HG03039 (cell line): ENCODE data around the gene RASL12.
"Not testable (repeated sequence)": the region's sequence is repeated elsewhere in the genome, so short reads cannot be mapped to it uniquely, and the experiment has no call there.

Experiments
- ATAC-seq: cut with Tn5 transposase; IDR thresholded peaks from one replicate; pipeline ENCODE4 v1.9.1; 2021; ENCODE audit warnings: mild to moderate bottlenecking, moderate library complexity; ENCODE audit not compliant: unreplicated experiment

RASL12 gene

DNA sequence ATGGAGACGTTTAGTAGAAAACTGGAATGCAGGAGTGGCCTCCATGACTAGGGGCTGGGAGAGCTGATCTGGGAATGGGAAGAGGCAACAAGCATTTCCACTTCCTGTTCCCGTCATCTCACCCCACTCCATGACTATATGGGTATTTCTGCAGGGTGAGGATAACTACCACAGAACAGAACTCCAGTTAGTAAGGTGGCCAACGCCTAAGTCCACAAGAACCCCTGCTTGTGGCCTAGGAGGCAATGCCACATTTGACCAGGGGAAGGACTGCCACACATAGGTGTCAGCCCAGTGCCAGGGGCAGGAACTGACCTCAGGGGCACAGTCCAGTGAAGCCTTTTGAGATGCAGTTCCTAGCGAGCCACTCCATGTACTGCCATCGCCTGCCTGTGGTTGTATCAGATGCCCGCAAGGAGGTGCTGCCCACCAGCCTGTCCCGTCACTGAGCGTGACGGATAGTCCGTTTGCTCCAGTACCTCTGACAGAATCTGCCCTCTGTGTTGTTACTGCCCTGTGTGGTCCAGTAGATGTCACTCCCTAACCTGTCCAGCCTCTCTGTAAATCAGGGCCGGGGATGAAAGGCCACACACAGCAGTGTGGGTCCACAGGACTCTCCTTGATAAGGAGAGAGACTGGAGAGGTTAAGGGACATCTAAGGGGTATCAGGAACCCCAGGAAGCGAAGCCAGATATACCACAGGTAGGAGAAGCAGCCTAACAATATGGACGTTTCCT is 34.8 kb downstream of the RASL12 start:
- ATAC-seq = no peak

DNA sequence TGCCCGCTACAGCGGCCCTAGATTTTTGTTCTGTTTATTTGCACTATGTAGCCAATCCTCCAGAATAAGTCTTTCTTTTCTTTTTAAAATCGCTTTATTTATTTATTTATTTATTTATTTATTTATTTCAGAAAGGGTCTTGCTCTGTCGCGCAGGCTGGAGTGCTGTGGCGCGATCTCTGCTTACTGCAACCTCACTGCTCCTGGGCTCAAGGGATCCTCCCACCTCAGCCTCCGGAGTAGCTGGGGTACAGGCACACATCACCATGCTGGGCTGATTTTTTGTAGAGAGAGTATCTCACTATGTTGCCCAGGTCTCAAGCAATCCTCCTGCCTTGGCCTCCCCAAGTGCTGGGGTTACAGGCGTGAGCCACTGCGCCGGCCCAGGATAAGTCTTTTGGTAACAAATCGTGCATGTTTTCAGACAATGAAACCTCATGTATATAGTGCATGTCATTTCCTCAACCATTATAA is 38.0 kb downstream of the RASL12 start:
- ATAC-seq = no peak

DNA sequence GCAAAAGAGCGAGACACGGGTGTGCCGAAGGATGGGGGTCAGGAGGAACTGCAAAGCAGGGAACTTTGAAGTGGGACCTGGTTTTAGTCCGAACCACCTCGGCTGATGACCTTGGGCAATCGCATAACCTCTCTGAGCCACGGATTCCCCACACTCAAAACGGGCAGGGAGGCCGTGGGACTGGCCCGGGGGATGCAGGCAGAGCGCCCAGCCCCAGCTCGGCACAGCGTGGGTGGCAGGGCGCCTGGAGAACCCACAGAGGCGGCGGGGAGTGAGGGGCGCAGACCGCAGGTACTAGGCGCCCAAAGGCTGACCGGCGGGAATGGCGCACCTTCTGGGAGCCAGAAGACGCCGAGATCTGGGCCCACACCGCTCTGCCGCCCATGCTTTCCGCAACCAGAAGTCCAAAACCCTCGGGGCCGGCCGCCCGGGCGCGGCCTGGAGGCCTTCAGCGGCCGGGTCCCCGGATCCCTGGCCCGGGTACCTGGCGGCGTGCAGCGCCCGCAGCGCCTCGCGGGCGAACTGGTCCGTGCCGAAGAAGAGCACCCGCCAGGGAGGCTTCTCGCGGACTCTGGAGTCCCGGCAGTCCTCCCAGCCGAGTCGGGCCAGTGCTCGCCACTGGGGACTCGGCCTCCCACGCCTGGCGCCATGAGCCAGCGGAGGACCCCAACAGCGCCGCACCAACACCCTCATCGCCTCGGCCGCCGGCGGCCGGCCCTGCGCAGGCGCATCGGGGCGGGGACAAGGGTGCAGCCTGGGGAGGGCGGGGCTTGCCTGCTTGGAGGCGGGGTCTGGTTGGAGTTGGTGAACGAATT is 38.7 kb downstream of the RASL12 start, which contains the start of gene MTFMT:
Gene MTFMT, minus strand, starts transcription at position 719 of the 815 bp plus-strand sequence. Its CDS starts 26 bp downstream, at position 693.
- peak; percentile 61 for ATAC-seq

DNA sequence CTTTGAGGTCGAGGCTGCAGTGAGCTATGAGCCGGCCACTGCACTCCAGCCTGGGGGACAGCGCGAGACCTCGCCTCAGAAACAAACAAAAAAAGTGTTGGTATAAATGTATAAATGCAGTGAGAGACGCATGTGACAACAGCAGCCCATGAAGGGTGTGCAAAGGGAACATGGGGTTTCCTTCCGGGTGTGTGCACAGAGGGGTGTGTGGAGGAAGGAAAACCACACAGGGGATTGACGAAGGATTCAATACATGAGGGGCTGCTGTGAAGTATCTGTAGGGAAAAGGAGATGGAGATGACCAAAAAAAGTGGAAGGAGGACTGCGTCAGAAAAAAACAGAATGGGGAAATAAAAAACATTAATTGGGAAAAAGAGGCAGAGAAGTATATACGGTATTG is 39.5 kb downstream of the RASL12 start:
- no peak for ATAC-seq

DNA sequence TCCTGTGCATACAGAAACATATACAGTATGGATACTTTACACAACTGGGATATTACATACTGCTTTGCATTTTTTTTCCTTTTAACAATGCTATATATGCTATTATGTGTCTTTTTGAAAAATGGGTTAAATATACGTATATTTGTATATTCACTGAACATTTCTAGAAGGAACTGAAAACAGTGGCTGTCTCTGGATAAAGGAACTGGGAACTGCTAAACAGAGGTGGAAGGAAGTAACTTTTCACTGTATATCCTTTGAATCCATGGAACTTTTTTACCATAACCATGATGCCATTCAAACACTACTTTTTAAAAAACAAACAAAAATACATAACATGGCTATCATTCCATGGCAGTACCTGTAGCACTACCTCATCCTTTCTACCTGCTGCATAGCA is 40.2 kb downstream of the RASL12 start:
- no peak for ATAC-seq

DNA sequence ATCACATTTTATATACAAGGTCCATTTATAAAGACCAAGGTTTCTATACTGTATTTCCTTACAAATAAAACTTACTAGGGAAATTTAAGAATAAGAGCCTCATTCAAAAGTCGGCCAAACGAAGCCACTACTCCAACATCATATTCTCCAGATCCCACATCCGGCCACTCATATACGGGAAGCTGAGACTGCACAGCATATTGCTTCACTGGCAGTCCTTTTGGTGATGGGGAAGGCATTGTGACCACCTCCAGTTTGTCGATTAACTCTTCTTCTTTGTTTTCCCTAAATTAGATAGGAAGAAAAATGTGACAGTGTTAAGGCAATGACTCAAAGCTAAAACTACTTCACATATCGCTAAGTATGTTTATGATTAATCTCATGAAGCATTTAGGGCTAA is 41.0 kb downstream of the RASL12 start:
- ATAC-seq = no peak

DNA sequence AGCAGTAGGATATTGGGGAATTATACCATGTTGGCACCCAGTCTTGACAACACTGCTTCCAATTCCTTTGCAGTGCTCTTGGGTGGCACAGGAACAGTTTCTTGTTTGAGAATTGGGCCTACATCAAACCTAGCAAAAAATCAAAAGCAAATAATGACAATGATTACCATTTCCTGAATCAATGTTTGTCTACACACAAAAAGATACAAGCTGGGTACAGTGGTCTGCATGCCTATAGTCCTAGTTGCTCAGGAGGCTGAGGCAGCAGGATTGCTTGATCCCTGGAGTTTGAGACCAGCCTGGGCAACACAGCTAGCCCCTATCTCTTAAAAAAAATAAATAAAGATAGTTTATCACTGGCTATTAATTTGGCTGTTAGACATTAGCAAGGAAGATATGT is 46.3 kb downstream of the RASL12 start:
- ATAC-seq = no peak

DNA sequence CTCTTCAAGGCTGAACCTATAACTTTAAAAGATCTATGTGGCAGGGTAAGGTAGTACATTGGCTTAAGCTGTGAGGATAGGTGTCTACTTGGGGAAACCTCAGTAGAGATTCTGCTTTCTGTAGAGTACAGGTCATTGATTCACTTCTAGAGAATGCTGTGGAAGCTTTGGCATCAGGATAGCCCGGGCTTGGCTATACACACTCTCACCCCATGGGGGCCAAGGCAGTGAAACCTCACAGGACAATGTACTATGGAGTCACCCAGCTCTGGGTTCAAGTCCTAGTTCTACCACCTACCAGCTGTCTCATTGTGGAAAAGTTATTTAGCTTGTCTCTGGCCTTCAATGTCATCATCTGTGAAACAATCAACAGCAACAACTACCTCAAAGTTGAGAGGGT is 47.4 kb downstream of the RASL12 start:
- no peak for ATAC-seq

DNA sequence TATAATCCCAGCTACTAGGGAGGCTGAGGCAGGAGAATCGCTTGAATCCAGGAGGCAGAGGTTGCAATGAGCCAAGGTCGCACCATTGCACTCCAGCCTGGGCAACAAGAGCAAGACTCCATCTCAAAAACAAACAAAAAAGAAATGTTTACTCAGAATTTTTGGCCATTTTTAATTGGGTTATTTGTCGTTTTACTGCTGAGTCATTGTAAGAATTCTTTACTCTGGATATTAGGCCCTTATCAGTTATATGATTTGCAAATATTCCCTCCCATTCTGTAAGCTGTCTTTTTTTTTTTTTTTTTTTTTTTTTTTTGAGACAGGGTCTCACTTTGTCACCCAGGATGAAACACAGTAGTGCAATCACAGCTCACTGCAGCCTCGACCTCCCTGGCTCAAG is 56.6 kb downstream of the RASL12 start:
- not testable (repeated sequence) for ATAC-seq

DNA sequence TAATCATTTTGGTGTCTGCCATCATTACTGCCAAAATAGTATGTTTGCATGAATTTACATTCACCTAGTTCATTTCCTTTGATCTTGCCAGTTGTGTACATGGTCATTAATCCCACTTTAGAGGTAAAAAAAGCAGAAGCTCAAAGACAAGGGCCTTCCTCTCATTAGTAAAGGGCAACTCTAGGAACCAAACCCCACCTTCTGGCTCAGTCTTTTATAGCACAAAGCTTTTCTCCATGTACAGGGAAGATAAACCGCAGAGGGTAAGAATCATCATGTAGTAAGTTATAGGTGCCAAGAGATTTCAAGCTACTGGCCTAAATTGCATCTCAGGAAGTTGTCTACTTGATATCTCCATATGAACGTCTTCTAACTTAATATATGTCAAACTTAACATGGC is 58.8 kb downstream of the RASL12 start:
- no peak for ATAC-seq

DNA sequence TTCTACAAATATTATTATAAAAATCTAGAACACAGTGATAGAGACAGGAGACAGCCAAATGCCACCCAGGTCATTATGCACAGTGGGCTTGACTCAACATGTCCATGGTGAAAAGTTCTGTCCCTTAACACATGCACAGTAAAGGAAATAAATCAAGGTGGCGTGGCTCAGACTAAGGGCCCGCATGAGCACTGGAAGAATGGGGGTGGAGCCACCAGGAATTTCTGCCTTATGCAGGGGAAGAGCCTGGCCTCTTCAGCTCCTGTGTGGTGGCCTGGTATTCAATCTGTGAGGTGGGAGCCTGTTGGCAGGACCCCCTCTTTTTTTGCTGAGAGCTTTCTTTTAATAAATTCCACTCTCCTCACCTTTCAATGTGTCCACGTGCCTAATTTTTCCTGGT is 60.9 kb downstream of the RASL12 start:
- no peak for ATAC-seq

DNA sequence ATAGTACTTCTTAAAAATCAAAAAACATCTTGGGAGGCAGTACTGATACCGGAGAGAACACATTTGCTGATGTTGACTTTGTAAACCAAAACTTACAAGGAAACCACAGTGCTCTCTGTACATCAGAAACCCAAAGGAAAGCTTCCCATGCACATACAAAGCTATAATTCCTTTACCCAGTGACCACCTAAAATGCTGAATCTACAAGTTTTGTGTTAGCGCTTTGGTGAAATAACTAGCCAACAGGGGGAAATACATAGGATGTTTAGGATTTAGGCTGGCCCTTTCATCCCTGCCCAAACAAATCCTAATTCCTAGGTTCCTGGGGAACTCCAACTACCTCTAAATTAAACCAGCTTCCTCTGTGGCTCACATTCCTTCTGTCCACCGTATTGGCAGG is 62.8 kb downstream of the RASL12 start:
- no peak for ATAC-seq
